ENCODE measurements around the gene CLEC18B. TPM values are rescaled to one million over a fixed set of nuclear protein-coding genes. Genes with fewer than 3 reads are reported as not detected.
"Not testable (repeated sequence)": the region's sequence is repeated elsewhere in the genome, so short reads cannot be mapped to it uniquely, and the experiment has no call there.

Gene CLEC18B
- total RNA-seq, 2 donors from 2014 or later = 2.1 to 2.4 TPM

- DNase-seq (peak; percentile 39 to 43), ATAC-seq (replicated peaks in 1 of 2) (peak; percentile 76 to 82)
- not testable (repeated sequence) for H3K27ac Mint-ChIP-seq; H3K9me3 Mint-ChIP-seq; H3K36me3 Mint-ChIP-seq (ENCODE audit: insufficient read depth in 2 of 2); H3K4me3 Mint-ChIP-seq; H3K27me3 Mint-ChIP-seq (ENCODE audit: low read depth); H3K4me1 Mint-ChIP-seq (ENCODE audit: low read depth)
Observed at GRCh38 chr16:74430036-74430712, 8.9 kb upstream of the CLEC18B start.

- not testable (repeated sequence) for H3K27me3 Mint-ChIP-seq (ENCODE audit: low read depth); DNase-seq; H3K9me3 Mint-ChIP-seq; H3K4me3 Mint-ChIP-seq; H3K4me1 Mint-ChIP-seq (ENCODE audit: low read depth); ATAC-seq (replicated peaks in 1 of 2); H3K27ac Mint-ChIP-seq; H3K36me3 Mint-ChIP-seq (ENCODE audit: insufficient read depth in 2 of 2)
Observed at GRCh38 chr16:74428493-74428892, 7.2 kb upstream of the CLEC18B start.

- not testable (repeated sequence) for H3K4me3 Mint-ChIP-seq; H3K4me1 Mint-ChIP-seq (ENCODE audit: low read depth); H3K36me3 Mint-ChIP-seq (ENCODE audit: insufficient read depth in 2 of 2); DNase-seq; H3K27ac Mint-ChIP-seq; ATAC-seq (replicated peaks in 1 of 2); H3K9me3 Mint-ChIP-seq; H3K27me3 Mint-ChIP-seq (ENCODE audit: low read depth)
Observed at GRCh38 chr16:74425751-74426150, 4.5 kb upstream of the CLEC18B start.

- not testable (repeated sequence) for H3K27ac Mint-ChIP-seq
Observed at GRCh38 chr16:74423721-74424120, 2.4 kb upstream of the CLEC18B start.

GRCh38 chr16:74422086-74422485, 808 bp upstream of the CLEC18B start:
- H3K36me3 Mint-ChIP-seq (ENCODE audit: insufficient read depth in 2 of 2); H3K9me3 Mint-ChIP-seq; H3K4me3 Mint-ChIP-seq; H3K27ac Mint-ChIP-seq; ATAC-seq (replicated peaks in 1 of 2); H3K4me1 Mint-ChIP-seq (ENCODE audit: low read depth); DNase-seq; H3K27me3 Mint-ChIP-seq (ENCODE audit: low read depth): not testable (repeated sequence)

More at GRCh38 chr16:74423721-74424120, 2.4 kb upstream of the CLEC18B start:
- DNase-seq; H3K4me3 Mint-ChIP-seq; H3K4me1 Mint-ChIP-seq (ENCODE audit: low read depth); H3K36me3 Mint-ChIP-seq (ENCODE audit: insufficient read depth in 2 of 2); H3K9me3 Mint-ChIP-seq; ATAC-seq (replicated peaks in 1 of 2); H3K27me3 Mint-ChIP-seq (ENCODE audit: low read depth): not testable (repeated sequence)

- ATAC-seq (replicated peaks in 1 of 2); H3K9me3 Mint-ChIP-seq; DNase-seq; H3K27ac Mint-ChIP-seq; H3K4me3 Mint-ChIP-seq; H3K4me1 Mint-ChIP-seq (ENCODE audit: low read depth); H3K27me3 Mint-ChIP-seq (ENCODE audit: low read depth); H3K36me3 Mint-ChIP-seq (ENCODE audit: insufficient read depth in 2 of 2): not testable (repeated sequence)
Observed at GRCh38 chr16:74421482-74421785, 156 bp upstream of the CLEC18B start.

GRCh38 chr16:74419811-74420210, 1.5 kb downstream of the CLEC18B start:
- not testable (repeated sequence) for H3K27ac Mint-ChIP-seq; H3K9me3 Mint-ChIP-seq; DNase-seq; ATAC-seq (replicated peaks in 1 of 2); H3K4me3 Mint-ChIP-seq; H3K27me3 Mint-ChIP-seq (ENCODE audit: low read depth); H3K36me3 Mint-ChIP-seq (ENCODE audit: insufficient read depth in 2 of 2); H3K4me1 Mint-ChIP-seq (ENCODE audit: low read depth)

- not testable (repeated sequence) for H3K27ac Mint-ChIP-seq; DNase-seq; ATAC-seq (replicated peaks in 1 of 2); H3K4me3 Mint-ChIP-seq; H3K9me3 Mint-ChIP-seq; H3K27me3 Mint-ChIP-seq (ENCODE audit: low read depth); H3K4me1 Mint-ChIP-seq (ENCODE audit: low read depth); H3K36me3 Mint-ChIP-seq (ENCODE audit: insufficient read depth in 2 of 2)
Observed at GRCh38 chr16:74417897-74418296, 3.4 kb downstream of the CLEC18B start.

- H3K36me3 Mint-ChIP-seq (ENCODE audit: insufficient read depth in 2 of 2); H3K27me3 Mint-ChIP-seq (ENCODE audit: low read depth); ATAC-seq (replicated peaks in 1 of 2); H3K4me3 Mint-ChIP-seq; H3K27ac Mint-ChIP-seq; DNase-seq; H3K9me3 Mint-ChIP-seq; H3K4me1 Mint-ChIP-seq (ENCODE audit: low read depth): not testable (repeated sequence)
Observed at GRCh38 chr16:74413920-74414319, 7.4 kb downstream of the CLEC18B start.

GRCh38 chr16:74413485-74413884, 7.8 kb downstream of the CLEC18B start:
- H3K36me3 Mint-ChIP-seq (ENCODE audit: insufficient read depth in 2 of 2); H3K4me1 Mint-ChIP-seq (ENCODE audit: low read depth); ATAC-seq (replicated peaks in 1 of 2); H3K27me3 Mint-ChIP-seq (ENCODE audit: low read depth); H3K4me3 Mint-ChIP-seq; H3K9me3 Mint-ChIP-seq; DNase-seq; H3K27ac Mint-ChIP-seq: not testable (repeated sequence)

GRCh38 chr16:74412775-74413390, 8.4 kb downstream of the CLEC18B start:
- not testable (repeated sequence) for ATAC-seq (replicated peaks in 1 of 2); H3K27me3 Mint-ChIP-seq (ENCODE audit: low read depth)

GRCh38 chr16:74412138-74412774, 9.0 kb downstream of the CLEC18B start:
- H3K27ac Mint-ChIP-seq; H3K9me3 Mint-ChIP-seq; ATAC-seq (replicated peaks in 1 of 2); H3K4me1 Mint-ChIP-seq (ENCODE audit: low read depth); H3K36me3 Mint-ChIP-seq (ENCODE audit: insufficient read depth in 2 of 2); DNase-seq; H3K27me3 Mint-ChIP-seq (ENCODE audit: low read depth); H3K4me3 Mint-ChIP-seq: not testable (repeated sequence)

More at GRCh38 chr16:74412775-74413390, 8.4 kb downstream of the CLEC18B start:
- not testable (repeated sequence) for H3K27ac Mint-ChIP-seq; H3K4me1 Mint-ChIP-seq (ENCODE audit: low read depth); H3K9me3 Mint-ChIP-seq; H3K36me3 Mint-ChIP-seq (ENCODE audit: insufficient read depth in 2 of 2); H3K4me3 Mint-ChIP-seq; DNase-seq

- not testable (repeated sequence) for H3K27ac Mint-ChIP-seq; H3K27me3 Mint-ChIP-seq (ENCODE audit: low read depth); ATAC-seq (replicated peaks in 1 of 2); H3K4me3 Mint-ChIP-seq; DNase-seq; H3K36me3 Mint-ChIP-seq (ENCODE audit: insufficient read depth in 2 of 2); H3K4me1 Mint-ChIP-seq (ENCODE audit: low read depth); H3K9me3 Mint-ChIP-seq
Observed at GRCh38 chr16:74410981-74411380, 10.3 kb downstream of the CLEC18B start.

All from activated T-cell treated with anti-CD3 and anti-CD28 coated beads, Interleukin-2, amount 50 U/mL, for 72 hours (primary cell).